Vagina (tissue), 2 donors: ENCODE data around the gene TRPM2. TPM values are rescaled to one million over a fixed set of nuclear protein-coding genes. Genes with fewer than 3 reads are reported as not detected.
A peak's percentile ranks its signal among the peaks of the same experiment; 100 is the strongest.
"Not testable (repeated sequence)": the region's sequence is repeated elsewhere in the genome, so short reads cannot be mapped to it uniquely, and the experiment has no call there.

Experiments
- DNase-seq, 2 donors: peaks; one replicate each; pipeline ENCODE4 v3.0.0-alpha.2; 2017; ENCODE audit errors: extremely low spot score in 2 of 2
- H3K27ac ChIP-seq: fragments of 200-600 bp; sonication (generic); one replicate; pipeline ENCODE4 v1.5.1; 2019
- H3K27me3 ChIP-seq: fragments of 200-600 bp; sonication (generic); one replicate; pipeline ENCODE4 v1.5.1; 2019
- H3K36me3 ChIP-seq, 2 donors: fragments of 200-600 bp; sonication (generic); one replicate each; pipeline ENCODE4 v1.5.1; 2017 to 2019
- H3K4me1 ChIP-seq: fragments of 200-600 bp; sonication (generic); one replicate; pipeline ENCODE4 v1.5.1; 2019
- H3K4me3 ChIP-seq, 2 donors: fragments of 200-600 bp; sonication (generic); 1 replicate in 1 of 2; 2 replicates in 1 of 2; pipeline ENCODE4 v1.5.1; 2016 to 2019
- H3K9me3 ChIP-seq: fragments of 200-600 bp; sonication (generic); one replicate; pipeline ENCODE4 v1.5.1; 2019
- POLR2A ChIP-seq, 2 donors: fragments of 450-650 bp; IDR thresholded peaks; one replicate each; pipeline ENCODE4 v1.6.1; 2017; ENCODE audit warnings: antibody characterized with exemption in 2 of 2, mild to moderate bottlenecking in 2 of 2, moderate library complexity in 2 of 2
- POLR2AphosphoS5 ChIP-seq, 2 donors: sonication (generic); formaldehyde crosslinking; IDR thresholded peaks; one replicate each; pipeline ENCODE4 v1.9.0; 2017; ENCODE audit warnings: antibody characterized with exemption in 2 of 2, mild to moderate bottlenecking in 2 of 2, low read depth in 1 of 2; ENCODE audit not compliant: insufficient read depth in 1 of 2
- intact Hi-C: fragments of 100-400 bp; cut with DNase I; formaldehyde crosslinking; loops from one replicate; pipeline ENCODE4 v1.15.1; 2023
- total RNA-seq: library from RNA; depleted of rRNA; stranded (reverse); fragments of >200 nt; gene quantifications from one replicate; pipeline ENCODE4 v1.2.3, GENCODE V29; 2016
- TF ChIP-seq, protein P1 (sequence below), 3 experiments: fragments of 450-650 bp in 2 of 3; fragments of 200-600 bp in 1 of 3; sonication (generic) in 1 of 3; IDR thresholded peaks; one replicate each; pipeline ENCODE4 v1.5.1; 2017 to 2019; ENCODE audit warnings: antibody characterized with exemption in 3 of 3, mild to moderate bottlenecking in 2 of 3, moderate library complexity in 2 of 3

TRPM2 gene
- total RNA-seq, 1 donor from 2014 or later: 2.2 TPM

GRCh38 chr21:44479556-44480199, 126.3 kb downstream of the TRPM2 start:
- H3K4me1 ChIP-seq, H3K4me3 ChIP-seq, H3K27me3 ChIP-seq, H3K27ac ChIP-seq, intact Hi-C loops, H3K36me3 ChIP-seq, DNase-seq, H3K9me3 ChIP-seq: not testable (repeated sequence)
- TF ChIP-seq, protein P1, sequence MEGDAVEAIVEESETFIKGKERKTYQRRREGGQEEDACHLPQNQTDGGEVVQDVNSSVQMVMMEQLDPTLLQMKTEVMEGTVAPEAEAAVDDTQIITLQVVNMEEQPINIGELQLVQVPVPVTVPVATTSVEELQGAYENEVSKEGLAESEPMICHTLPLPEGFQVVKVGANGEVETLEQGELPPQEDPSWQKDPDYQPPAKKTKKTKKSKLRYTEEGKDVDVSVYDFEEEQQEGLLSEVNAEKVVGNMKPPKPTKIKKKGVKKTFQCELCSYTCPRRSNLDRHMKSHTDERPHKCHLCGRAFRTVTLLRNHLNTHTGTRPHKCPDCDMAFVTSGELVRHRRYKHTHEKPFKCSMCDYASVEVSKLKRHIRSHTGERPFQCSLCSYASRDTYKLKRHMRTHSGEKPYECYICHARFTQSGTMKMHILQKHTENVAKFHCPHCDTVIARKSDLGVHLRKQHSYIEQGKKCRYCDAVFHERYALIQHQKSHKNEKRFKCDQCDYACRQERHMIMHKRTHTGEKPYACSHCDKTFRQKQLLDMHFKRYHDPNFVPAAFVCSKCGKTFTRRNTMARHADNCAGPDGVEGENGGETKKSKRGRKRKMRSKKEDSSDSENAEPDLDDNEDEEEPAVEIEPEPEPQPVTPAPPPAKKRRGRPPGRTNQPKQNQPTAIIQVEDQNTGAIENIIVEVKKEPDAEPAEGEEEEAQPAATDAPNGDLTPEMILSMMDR (IDR thresholded peaks at IDR 0.05): peak in 2 of 3 experiments; percentile 2 to 29

DNA sequence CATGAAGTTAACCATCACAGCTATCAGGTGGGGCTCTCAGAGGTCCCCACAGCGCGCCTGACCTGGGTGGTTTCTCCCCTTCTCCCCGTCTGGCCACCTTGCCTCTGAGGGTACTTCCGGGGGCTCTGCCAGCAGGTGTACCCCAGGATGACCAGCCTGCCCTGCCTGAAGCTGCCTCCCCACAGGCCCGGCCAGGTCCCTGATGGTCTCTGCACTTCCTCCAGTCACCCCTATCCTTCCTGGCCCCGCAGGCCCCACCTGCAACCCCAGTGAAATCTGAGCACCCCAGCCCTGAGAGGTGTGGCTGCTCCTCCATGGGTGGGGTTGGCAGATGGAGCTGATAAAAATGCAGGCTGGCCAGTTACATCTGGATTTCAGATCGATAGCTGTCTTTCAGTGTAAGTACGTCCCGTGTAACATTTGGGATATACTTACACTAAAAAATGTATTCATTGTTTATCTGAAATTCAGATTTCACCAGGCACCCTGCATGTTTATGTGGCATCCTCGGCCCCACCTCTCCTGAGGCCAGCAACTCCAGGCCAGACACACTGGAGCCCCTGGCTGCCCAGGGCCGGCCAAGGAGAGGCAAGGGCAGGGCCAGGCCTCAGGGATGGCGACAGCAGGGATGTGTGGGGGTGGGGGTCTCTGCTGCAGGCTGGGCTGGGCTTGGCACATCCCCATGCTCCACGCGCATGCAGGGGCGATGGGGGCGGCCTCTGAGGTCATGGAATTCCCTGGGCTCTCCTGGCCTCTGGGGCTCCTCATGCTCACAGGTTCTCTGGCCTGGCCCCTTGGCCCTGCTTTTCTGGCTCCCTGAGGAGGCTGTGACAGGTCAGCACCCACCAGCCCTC, 127.0 kb downstream of the TRPM2 start:
- intact Hi-C loops: no loop called here
- H3K27ac ChIP-seq: no peak overlapping the region
- H3K4me3 ChIP-seq: no peak overlapping the region
- TF ChIP-seq POLR2AphosphoS5 (IDR thresholded peaks at IDR 0.05; ENCODE audit: insufficient read depth in 1 of 2, low read depth in 1 of 2) (no peak), POLR2A (IDR thresholded peaks at IDR 0.05) (no peak)
- TF ChIP-seq, protein P1 (IDR thresholded peaks at IDR 0.05): no peak
- H3K36me3 ChIP-seq: no peaks in the 10 kb centered on the region
- no peak for DNase-seq
- no peaks in the 10 kb centered on the region for H3K27me3 ChIP-seq
- no peaks in the 10 kb centered on the region for H3K9me3 ChIP-seq
- H3K4me1 ChIP-seq: no peaks in the 10 kb centered on the region

DNA sequence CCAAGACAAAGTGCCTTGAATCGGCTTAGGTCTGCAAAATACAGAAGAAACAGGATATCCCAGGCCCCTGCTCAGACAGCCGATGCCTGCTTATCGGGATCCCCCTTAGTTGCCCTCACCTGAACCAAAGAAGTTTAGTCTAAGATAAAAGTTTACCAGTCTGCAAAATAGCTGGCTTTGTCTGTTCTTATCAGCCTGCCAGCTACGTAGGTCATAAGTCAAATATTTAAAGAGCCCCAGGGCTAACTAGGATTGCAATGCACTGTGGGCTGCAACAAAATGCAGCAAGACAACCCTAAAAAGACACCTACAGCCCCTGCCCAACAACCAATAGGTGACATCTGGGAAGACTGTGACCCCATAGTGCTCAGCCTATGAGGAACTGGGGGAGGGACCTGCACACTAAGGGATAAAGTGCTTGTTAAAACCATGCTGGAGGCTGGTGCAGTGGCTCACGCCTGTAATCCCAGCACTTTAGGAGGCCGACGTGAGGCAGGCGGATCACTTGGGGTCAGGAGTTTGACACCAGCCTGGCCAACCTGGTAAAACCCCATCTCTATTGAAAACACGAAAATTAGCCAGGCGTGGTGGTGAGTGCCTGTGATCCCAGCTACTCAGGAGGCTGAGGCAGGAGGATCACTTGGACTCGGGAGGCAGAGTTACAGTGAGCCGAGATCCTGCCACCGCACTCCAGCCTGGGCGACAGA, 129.3 kb downstream of the TRPM2 start:
- Histone ChIP-seq H3K4me1 (no peaks in the 10 kb centered on the region), H3K27me3 (no peaks in the 10 kb centered on the region), H3K4me3 (no peak overlapping the region), H3K9me3 (no peaks in the 10 kb centered on the region), H3K27ac (no peak overlapping the region), H3K36me3 (no peaks in the 10 kb centered on the region)
- no peak for DNase-seq
- TF ChIP-seq, protein P1 (IDR thresholded peaks at IDR 0.05): no peak
- TF ChIP-seq POLR2A (IDR thresholded peaks at IDR 0.05): no peak
- intact Hi-C loops: no loop called here

DNA sequence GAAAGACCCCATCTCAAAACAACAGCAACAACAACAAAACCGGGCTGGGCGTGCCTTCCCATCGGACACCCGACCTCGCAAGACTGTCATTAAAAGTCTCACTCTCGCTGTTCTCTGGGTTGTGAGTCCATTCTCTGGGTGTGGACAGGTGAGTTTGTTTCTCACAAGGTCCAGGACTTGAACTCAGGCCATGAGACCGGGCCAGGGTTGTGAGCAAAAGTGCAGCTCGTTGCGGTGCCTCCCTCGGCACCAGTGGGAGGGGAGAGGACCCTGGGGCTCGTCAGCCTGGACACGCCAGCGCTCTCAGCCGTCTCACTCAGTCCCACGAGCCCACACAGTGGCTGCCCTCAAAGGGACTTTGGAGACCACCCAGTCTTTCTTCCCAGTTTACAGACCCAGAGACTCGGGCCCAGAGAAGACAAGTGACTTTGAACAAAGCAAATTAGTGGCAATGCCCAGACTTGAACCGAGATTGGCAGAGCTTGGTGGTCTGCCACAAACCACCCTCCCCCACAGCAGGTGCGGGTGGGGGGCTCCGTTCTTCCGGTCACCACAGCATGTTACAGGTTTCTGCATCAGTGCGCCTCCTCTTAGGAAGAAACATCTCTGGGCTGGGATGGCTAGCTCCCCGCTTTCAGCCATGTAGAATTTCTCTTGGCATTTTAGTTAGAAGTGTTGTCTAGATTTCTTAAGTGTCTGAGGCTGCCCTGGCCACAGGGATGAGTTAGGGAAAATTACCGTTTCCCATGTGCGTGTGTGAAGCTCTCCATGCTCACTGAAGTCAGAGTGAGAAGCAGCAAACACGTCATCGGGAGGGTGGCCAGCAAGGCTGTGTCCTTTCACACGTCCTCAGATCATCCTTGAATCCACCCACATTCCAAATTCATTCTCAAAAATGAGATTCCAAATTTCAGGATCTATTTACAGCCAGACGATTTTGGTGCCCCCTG, 130.1 kb downstream of the TRPM2 start:
- intact Hi-C loops: no loop called here
- H3K27ac ChIP-seq: no peak overlapping the region
- H3K4me1 ChIP-seq: no peaks in the 10 kb centered on the region
- no peaks in the 10 kb centered on the region for H3K27me3 ChIP-seq
- H3K4me3 ChIP-seq: no peak overlapping the region
- H3K9me3 ChIP-seq: no peaks in the 10 kb centered on the region
- H3K36me3 ChIP-seq: no peaks in the 10 kb centered on the region
- DNase-seq: no peak
- TF ChIP-seq POLR2A (IDR thresholded peaks at IDR 0.05) (no peak), POLR2AphosphoS5 (IDR thresholded peaks at IDR 0.05; ENCODE audit: insufficient read depth in 1 of 2, low read depth in 1 of 2) (no peak)
- TF ChIP-seq, protein P1 (IDR thresholded peaks at IDR 0.05): no peak
